Limb (tissue), 2 donors: ENCODE data around the gene NCAN.
"Not testable (repeated sequence)": the region's sequence is repeated elsewhere in the genome, so short reads cannot be mapped to it uniquely, and the experiment has no call there.

Experiments
- DNase-seq, 2 donors: peaks; one replicate each; pipeline ENCODE4 v3.0.0-alpha.2; 2016; ENCODE audit errors: extremely low spot score in 2 of 2

The NCAN gene

DNA sequence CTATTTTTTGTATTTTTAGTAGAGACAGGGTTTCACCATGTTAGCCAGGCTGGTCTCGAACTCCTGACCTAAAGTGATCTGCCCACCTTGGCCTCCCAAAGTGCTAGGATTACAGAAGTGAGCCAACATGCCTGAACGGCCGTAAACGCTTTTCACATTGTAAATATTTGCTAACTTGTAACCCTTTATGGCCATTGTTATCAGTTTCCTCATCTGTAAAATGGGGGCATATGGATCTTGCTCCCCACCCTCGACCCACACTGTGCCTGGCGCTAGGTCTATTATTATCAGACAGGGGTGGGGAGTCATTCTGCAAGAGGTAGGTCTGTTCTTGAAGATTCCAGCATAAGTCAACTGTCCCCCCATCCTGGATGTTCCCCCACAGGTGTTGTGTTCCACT is 11.9 kb downstream of the NCAN start:
- DNase-seq, result no peak

DNA sequence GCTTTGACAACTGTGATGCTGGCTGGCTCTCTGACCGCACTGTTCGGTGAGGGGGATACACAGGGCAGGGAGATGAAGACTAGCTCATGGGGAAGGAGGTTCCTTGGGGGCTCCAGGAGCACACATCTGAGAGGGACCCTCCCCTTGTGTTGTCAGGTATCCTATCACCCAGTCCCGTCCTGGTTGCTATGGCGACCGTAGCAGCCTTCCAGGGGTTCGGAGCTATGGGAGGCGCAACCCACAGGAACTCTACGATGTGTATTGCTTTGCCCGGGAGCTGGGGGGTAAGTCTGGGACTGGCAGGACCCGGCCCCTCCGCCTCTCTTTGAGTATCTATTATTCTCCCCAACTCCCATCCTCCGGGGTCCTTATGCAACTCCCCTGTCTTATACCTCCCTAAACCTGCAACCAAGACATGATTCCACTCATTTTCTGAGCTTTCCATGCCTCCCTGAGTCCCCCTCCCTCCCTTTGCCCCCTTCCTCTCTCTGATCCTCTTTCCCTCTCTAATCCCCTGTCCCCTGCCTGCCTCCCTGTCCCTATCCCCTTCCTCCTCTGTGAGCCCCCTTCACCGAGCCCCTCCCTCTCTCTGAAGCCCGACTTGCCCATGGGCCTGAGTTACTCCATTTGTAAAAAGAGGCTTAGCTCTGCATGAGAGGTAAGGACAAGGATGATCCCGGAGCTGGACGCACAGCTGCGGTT is 12.5 kb downstream of the NCAN start:
- no peak for DNase-seq

DNA sequence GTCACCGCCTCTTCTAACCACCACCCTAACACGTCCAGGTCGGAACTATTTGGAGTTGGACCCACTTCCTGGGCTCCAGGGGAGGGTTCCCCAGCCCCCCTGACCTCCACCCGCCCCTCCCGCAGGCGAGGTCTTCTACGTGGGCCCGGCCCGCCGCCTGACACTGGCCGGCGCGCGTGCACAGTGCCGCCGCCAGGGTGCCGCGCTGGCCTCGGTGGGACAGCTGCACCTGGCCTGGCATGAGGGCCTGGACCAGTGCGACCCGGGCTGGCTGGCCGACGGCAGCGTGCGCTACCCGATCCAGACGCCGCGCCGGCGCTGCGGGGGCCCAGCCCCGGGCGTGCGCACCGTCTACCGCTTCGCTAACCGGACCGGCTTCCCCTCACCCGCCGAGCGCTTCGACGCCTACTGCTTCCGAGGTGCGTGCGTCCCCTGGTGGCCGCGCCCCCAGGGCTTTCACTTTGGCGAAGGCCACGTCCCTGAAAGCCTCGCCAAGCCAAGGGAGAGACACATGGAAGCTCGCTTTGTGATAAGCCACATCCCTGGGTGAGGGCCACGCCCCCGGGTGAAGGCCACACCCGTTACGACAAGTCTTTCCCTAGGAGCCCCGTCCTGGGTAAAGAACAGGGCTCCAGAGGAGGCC is 13.2 kb downstream of the NCAN start:
- DNase-seq, result peak in 1 of 2 donors; percentile 63

DNA sequence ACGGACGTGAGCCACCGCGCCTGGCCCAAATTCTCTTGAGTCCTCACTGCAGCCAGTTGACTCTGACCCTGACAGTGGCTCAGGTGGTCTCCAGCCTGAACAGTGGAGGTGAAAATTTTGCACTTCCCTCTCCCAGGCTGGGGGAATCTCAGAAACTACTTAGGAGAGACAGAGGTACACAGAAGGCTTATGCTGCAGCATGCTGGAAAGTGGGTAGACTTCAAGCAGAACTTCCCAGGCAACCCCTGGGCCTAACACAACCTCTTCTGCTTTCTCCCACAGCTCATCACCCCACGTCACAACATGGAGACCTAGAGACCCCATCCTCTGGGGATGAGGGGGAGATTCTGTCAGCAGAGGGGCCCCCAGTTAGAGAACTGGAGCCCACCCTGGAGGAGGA is 14.4 kb downstream of the NCAN start:
- DNase-seq, result no peak

DNA sequence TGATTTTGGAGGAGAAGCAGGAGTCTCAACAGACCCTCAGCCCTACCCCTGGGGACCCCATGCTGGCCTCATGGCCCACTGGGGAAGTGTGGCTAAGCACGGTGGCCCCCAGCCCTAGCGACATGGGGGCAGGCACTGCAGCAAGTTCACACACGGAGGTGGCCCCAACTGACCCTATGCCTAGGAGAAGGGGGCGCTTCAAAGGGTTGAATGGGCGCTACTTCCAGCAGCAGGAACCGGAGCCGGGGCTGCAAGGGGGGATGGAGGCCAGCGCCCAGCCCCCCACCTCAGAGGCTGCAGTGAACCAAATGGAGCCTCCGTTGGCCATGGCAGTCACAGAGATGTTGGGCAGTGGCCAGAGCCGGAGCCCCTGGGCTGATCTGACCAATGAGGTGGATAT is 14.9 kb downstream of the NCAN start:
- no peak for DNase-seq

DNA sequence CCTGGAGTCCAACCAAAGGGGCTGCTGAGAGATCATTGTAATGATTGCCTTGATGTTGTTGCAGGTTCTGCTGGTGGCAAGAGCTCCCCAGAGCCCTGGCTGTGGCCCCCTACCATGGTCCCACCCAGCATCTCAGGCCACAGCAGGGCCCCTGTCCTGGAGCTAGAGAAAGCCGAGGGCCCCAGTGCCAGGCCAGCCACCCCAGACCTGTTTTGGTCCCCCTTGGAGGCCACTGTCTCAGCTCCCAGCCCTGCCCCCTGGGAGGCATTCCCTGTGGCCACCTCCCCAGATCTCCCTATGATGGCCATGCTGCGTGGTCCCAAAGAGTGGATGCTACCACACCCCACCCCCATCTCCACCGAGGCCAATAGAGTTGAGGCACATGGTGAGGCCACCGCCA is 15.5 kb downstream of the NCAN start:
- no peak for DNase-seq

DNA sequence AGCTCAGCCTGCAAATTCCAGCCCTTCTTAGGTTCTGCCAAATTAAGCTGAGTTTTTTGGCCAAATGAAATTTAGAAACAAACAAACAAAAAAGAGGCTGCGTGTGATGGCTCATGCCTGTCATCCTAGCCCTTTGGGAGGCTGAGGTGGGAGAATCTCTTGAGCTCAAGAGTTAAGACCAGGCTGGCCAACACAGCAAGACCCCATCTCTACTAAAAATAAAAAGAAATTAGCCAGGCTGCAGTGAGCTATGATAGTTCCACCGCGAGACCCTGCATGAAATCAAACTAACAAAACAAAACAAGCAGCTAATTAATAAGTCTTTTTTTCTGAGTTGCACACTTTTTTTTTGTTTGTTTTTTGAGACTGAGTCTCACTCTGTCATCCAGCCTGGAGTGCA is 17.9 kb downstream of the NCAN start:
- DNase-seq, result no peak

DNA sequence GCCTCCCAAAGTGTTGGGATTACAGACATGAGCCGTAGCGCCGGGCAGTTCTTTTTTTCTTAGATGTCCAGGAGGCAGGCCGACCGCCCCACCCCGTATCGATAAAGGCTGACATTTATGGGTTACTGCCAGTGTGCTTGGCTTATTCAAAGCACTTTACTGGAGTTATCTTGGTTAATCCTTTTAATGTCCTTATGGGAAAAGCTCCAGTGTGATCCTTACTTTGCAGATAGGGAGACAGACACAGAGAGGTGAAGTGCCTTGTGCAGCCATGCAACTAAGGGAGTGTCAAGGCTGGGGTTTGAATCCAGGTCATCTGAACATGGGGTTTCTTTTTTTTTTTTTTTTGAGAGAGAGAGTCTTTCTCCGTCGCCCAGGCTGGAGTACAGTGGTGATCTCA is 19.2 kb downstream of the NCAN start:
- DNase-seq, result no peak

DNA sequence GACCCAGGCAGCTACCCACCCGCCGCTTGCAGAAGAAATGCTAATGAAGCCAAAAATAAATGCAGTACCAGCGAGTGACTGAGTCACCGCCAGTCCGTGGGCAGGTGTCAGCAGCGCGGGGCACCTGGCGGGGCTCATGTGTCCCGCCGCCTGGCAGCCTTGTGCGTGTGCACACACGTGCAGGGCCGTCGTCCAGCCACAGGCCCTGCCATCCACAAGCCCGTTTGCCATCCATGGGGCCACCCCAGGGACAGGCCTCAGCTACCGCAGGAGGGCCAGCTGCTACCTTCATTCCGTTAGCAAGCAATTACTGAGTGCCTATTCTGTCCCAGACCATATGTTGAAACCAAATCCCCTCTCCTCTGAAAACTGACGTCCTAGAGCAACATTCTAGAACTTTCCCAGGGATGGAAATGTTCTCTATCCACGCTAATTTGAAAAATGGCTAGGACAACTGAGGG is 20.5 kb downstream of the NCAN start:
- peak in 1 of 2 donors; percentile 19 for DNase-seq

DNA sequence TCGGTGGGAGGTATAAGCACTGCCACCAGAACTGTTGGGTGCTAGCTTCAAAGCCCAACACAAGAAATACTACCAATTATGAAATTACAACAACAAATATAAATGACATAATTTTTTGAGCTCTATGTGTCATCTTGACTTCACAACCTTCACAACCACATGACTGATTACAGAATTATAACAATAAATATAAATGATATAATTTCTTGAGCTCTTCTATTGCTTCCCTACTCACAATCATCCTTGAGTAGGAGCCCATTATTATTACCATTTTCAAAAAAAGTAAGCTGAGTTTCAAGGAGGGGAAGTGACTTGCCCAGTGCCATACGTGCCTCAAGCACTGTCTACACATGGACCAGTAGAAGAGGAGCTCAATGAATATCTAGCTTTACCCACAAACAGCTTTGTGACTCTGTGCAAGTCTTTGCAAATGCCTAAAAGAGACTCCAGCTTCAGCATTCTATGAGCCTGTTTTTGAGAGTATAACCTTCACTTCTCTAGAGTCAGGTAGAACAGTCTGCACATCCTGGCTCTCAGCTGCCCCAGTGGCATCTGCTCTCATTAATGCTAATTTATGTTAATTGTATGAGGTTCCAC is 22.6 kb downstream of the NCAN start:
- DNase-seq, result no peak

DNA sequence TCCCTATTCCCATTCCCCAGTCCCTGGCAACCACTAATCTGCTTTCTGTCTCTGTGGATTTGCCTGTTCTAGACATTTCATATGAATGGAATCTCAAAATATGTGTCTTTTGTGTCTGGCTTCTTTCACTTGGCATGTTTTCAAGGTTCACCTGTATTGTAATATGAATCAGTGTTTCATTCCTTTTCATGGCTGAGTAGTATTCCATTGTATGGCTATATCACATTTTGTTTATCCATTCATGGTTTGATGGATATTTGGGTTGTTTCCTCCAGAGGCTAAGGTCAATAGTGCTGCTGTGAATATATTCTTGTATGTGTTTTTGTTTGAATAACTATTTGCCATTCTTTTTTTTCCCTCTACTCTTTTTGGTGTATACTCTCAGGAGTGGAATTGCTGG is 24.4 kb downstream of the NCAN start:
- DNase-seq, result no peak

DNA sequence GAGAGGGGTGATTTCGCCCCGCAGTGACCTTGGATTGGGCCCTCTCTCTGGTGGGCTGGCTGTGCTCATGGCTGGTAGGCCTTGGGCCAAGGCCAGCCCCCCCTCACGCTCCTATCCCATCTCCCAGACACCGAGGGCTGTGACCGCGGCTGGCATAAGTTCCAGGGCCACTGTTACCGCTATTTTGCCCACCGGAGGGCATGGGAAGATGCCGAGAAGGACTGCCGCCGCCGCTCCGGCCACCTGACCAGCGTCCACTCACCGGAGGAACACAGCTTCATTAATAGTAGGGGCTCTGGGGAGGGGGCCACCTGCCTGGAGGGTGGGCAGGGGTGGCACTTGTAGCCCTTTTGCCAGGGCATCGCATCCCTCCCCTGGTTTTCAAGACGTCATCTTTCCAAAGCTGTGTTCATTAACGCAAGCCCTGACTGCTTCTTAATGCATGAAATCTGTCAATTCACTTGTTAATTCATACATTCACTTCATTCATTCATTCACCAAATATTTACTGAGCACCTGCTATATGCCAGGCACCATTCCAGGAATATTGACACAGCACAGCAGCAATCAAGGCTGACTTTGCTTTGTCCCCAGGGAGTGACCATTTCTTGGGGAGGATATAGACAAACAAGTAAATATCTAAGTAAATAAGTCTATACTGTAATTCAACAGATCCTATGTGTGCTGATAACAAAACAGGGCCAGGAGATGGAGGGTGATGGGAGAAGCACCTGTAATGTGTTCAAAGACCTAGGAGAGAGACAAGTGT is 26.6 kb downstream of the NCAN start:
- no peak for DNase-seq

DNA sequence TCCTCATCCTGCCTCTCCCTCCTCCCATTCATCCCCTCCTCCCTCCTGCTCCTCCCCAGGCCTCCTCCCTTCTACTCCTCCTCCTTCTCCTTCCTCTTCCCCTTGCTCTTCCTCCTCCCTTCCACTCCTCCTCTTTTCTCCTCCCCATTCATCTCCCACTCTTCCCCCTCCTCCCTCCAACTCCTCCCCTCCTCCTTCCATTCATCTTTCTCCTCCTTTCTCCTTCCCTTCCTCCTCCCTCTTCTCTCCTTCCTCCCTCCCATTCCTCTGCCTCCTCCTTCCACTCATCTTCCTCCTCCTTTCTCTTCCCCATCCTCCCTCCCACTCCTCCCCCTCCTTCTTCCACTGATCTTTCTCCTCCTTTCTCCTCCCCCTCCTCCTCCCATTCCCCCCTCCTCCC is 27.9 kb downstream of the NCAN start:
- DNase-seq, result no peak

DNA sequence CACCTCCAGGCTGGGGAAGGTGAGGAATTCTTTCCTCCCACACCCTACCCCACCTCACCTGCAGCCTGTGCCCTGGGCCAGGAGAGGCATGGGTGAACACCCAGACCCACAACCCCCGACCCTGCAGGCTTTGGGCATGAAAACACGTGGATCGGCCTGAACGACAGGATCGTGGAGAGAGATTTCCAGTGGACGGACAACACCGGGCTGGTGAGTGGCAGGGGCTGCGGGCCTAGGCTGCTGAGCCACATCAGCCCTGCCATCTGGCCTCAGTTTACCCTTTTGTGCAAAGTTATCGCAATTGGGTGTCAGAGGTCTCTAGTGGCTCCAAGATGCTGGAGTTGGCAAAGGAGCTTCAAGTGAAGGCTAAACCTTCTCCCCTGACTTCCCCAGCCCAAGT is 28.7 kb downstream of the NCAN start:
- DNase-seq, result no peak

DNA sequence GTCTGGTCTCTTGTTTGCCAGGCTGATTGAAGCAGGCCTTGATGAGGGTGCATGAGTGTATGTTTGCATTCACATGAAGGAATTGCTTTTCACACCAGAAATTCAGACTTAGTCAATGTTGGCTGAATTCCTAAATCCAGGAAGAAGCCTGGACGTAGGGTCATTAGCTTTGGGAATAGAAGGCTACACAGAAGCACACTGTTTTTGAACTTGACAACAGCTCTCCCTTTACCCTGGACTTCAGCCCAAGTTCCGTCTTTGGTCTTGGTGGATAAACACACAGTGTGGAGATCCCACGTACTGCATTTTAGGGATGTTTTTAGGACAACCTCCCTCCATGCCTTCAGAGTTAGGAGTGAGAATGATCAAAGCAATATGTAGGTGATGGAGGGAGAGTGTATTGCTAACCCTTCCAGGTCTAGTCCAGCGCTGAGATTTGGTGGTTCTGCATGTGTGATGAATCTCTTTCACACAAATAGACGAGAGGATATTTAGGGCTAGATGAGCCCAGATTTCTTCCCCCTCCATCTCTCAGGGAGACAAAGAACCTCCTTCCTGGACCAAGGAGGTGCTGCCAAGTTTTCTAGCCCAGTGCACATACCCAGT is 38.5 kb downstream of the NCAN start:
- DNase-seq, result no peak

DNA sequence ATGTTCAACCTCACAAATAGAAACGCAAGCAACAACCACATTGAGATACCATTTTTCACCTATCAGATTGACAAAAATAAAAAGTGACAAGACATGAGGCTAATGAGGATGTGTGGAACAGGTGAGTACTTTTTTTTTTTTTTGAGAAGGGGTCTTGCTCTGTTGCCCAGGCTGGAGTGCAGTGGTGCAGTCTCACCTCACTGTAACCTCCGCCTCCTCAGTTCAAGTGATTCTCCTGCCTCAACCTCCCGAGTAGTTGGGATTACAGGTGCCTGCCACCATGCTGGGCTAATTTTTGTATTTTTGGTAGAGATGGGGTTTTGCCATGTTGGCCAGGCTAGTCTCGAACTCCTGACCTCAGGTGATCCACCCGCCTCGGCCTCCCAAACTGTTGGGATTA is 41.7 kb downstream of the NCAN start:
- DNase-seq, result not testable (repeated sequence)

DNA sequence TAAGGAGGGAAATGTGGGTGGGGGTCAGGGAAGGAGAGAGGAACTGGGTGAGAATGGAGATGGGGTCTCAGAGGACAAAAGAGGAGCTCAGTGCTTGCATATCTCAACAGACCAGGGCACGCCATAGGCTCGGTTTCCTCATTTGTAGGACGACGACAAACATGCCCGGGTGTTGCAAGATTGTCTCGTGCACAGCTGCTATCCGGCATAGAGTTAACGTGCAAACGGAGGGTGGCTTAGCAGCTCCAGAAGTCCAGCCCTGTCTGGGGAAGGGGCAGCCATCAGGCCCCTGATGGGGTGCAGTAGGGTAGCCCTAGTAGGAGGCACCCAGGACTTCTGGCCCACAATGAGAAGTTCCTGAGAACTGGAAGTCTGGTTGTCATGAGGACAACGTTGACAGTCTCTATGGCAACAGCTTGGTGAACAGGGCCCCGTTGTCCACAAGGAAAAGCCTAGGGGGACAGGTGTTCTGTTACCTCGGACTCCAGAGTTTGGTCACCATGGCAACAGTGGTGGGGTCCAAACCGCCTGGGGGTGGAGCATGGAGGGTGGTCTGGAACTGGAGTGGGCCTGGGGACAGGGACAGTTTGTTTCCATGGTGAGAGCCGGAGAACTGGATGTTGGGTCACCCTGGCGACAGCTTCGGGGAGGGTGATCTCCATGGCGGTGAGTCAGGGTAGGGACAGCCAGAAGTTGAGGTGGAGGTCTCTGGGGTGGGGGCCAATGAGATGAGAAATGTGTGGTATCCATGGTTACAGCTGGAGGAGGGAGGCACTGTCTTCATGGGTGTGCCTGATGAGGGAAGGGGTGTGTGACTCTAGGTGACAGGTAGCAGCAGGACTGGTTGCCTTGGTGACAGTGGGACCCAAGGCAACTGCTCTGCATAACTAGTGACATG is 44.6 kb downstream of the NCAN start:
- DNase-seq, result no peak

DNA sequence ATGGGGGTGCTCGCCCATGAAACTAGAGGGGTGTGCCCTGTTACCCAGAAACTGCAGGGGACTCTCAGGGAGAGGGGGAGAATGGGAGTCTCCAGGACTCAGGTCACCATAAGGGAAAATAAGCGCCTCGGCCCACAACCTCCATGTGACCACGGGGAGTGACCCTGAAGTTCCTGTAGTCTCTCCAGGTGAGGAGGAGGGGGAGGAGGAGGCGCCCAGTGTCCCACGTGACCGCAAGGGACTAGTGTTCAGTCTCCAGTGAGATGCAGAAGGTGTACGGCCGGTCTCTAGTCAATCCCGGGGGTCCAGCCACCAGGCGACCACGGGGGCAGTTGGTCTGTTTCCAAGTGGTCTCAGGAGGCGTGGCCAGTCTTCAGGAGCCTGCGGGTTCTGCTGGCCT is 45.4 kb downstream of the NCAN start:
- no peak for DNase-seq

DNA sequence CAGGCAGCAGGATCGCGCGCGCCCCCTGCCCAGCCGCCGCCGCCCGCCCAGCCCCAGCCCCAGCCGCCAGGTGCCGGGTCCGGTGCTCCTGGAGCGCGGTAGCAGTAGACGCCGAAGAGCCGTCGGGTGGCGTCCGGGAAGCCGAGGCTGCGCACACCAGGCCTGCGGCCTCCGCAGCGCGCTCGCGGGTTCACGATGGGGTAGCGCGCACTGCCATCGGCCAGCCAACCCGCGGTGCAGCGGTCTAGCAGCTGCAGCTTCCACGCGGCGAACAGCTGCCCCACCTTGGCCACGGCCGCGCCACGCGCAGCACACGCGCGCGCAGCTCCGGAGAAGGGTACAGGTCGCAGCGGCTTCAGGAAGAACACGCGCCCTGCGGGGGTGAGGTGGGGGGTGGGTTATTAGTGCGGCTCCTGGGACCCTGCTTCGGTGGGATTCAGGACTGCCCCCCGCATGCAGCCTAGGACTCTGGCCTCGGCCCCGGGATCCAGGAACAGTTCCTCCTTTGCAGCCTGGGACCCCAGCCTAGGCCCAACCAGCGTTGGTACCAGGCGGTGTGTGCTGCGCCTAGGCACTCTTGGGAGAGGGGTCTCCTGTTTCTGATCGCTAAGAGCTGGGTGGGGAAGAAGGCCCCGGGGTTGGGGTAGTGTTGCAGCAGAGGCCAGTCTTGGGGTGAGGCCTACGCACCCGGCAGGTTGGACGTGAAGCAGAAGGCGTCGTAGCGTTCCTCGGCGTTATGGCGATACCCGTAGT is 46.3 kb downstream of the NCAN start:
- no peak for DNase-seq
